Activated CD4-positive, alpha-beta T cell treated with anti-CD3 and anti-CD28 coated beads, Interleukin-10, Interleukin-2, amounts not matched to agents 100 ng/mL and 50 ng/mL, durations not matched to agents 16 hours and 8 hours (primary cell): ENCODE data around the gene TAC3.
"Not testable (repeated sequence)": the region's sequence is repeated elsewhere in the genome, so short reads cannot be mapped to it uniquely, and the experiment has no call there.

Source experiments
- DNase-seq: peaks from one replicate; pipeline ENCODE4 v3.0.0-alpha.2; 2020

TAC3 gene

DNA sequence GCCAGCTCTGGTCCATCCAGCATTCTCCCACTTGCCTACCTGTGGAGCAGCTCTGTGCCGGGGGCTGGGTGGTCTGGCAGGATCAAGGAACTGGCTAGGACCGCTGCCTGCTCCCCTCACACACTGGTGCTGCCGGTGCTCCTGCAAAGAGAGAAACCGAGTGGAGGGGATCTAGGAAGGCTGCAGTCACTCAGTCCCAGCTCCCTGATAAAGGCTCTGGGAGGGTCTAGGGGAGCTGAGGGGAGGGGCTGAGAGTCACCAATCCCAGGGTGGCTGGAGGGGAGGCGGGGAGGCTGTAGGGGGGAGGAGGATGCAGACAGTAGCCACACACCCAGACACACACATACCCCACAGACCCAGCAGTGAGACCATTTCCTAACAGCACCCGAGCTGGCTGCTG, at the start of gene TAC3:
TSS of gene TAC3 (minus strand) at position 182 of the 400 bp plus-strand sequence. CDS start 732 bp downstream, outside the sequence.
- no peak for DNase-seq

DNA sequence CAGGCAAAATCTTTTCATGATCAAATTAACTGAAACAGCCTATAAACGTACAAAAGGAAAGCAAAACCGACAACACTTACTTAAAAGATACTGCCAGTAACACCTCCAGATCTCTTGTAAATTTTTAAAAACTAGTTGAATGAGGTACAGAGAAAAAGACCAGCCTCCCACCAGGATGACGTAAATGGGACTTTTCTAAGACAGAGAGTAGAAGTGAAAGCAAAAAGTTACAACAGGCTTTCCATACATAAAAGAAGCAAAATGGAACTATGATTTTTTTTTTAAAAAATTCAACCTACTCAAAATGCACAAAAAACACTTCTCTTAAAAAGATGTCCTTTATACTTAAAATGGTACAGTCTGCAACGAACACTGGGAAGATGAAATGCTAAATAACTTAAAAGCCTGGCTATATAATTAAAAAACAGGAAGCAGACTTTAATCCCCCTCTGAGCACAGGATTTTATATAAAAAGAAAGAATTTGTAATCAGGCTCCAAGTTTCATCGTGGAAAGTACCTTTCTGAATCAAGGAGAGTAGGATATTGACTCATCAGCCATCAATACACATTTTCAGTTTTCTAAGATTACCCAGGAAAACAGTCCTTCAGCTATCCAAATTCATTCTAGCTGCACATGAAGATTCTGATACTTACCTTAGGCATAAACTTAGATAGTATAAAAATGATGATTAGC, 47.8 kb upstream of the TAC3 start:
- DNase-seq: peak; percentile 73

DNA sequence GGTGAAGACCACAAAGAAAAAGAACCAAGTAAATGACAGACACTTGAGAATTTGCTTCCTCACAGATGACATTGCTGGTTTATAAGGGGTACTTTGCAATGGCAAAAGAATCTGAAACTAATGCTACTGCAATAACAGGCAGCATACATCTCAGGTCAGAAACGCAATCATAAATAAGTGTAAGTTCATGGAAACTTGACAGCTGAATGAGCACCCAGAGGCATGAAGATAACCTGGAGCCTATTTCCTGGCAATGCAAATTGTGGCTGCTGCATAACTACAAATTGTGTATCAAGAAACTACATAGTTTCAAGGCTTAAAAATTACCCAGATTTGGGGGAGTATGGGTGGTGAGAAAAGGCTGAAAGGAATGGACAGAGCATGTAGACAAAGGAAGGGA, 42.1 kb upstream of the TAC3 start:
- DNase-seq: no peak

DNA sequence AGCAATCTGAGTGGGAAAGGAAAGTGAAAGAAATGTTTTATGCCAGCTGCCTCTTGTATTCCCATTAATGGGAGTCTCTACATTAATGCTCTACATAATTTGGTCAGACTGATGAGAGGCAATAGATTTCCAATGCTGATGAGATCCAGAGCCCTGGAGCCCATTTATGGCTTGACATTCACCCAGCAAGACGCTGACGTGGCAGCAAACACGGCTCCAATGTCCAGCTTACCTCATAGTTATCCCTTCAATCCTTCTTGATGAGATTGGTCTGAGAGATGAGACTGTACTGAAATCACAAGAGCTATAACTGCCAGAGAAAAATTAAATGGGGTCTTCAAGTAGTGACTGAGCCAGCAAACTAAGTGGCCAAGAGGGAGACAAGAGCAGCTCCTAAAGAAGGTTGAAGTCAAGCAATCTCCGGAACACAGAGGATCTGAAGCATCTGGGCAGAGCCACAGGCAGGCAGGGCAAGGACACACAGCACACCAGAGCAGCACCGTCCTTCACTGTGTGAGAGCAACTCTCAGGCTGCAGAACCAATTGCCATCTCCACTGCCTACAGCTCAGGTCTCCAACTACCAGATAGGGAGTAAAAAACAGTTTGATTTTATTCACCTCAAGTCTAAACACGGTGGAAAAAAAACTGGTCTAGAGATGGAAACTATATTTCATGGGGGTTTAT, 40.9 kb upstream of the TAC3 start:
- DNase-seq: no peak

DNA sequence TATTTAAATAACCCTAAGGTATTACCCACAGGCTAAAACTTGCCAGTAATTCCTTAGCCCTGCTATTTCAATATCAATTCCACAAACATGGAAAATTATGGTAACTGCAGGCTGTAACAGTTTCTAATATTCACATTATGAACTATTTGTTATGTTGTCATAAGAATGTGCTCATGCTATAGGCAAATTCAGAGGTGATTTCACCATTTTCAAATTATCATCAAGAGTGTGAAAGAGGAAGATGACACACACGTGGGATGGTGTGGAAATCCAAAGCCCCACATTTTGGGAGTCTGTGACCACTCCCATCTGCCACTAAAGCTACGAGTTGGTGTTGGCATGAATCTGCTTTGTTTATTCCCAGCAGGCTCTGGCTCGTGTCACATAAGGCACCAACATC, 39.5 kb upstream of the TAC3 start:
- no peak for DNase-seq

DNA sequence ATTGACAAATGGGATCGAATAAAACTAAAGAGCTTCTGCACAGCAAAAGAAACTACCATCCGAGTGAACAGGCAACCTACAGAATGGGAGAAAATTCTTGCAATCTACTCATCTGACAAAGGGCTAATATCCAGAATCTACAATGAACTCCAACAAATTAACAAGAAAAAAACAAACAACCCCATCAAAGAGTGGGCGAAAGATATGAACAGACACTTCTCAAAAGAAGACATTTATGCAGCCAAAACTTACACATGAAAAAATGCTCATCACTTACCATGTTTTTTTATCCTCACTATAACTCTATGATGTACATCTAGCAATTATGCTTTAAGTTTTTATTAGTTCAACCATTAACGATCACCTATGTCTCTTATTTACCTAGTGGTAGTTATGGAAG, 37.6 kb upstream of the TAC3 start:
- not testable (repeated sequence) for DNase-seq

DNA sequence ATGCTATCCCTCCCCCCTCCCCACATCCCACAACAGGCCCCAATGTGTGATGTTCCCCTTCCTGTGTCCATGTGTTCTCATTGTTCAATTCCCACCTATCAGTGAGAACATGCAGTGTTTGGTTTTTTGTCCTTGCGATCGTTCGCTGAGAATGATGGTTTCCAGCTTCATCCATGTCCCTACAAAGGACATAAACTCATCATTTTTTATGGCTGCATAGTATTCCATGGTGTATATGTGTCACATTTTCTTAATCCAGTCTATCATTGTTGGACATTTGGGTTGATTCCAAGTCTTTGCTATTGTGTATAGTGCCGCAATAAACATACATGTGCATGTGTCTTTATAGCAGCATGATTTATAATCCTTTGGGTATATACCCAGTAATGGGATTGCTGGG, 36.8 kb upstream of the TAC3 start:
- DNase-seq: not testable (repeated sequence)

DNA sequence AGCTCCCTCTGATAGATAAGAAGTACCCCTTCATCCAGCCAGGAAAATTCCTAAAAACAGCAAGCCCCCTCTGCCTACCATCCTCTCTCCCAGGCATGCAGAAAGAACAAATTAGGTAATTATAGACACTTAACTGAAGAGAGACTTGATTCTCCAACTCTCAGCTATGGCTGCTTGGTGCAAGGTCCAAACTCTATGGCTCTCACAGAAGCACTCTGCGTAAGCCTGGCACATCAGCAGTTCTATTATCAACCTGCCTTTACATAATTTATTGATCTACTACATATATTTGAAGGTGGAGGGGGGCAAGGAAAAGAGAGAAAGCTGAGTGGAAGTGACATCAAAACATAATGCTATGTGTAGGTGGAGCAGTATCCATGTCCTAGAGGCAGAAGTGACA, 34.7 kb upstream of the TAC3 start:
- no peak for DNase-seq

DNA sequence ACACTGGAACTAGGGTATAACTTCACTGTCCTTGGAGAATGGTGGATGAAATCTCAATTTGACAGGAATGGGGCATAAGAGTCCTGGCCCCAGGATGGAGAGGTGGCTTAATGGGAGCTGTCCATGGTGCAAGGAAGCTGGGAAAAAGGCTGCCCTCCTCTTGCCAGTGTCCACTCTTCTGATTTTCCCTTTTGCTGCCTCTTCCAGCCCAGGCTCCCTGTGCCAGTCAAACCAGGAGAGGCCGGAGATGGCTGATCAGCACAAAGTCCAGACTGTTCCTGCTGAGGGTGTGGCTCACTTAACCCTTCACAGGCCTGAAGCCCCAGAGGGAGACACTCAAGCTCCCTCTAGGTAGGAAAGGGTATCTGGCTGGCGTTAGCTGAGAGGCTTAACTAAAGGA, 33.6 kb upstream of the TAC3 start, which contains the start of gene MYO1A:
TSS of gene MYO1A (minus strand) at position 240 of the 400 bp plus-strand sequence. CDS start 1,806 bp downstream, outside the sequence.
- DNase-seq: no peak

DNA sequence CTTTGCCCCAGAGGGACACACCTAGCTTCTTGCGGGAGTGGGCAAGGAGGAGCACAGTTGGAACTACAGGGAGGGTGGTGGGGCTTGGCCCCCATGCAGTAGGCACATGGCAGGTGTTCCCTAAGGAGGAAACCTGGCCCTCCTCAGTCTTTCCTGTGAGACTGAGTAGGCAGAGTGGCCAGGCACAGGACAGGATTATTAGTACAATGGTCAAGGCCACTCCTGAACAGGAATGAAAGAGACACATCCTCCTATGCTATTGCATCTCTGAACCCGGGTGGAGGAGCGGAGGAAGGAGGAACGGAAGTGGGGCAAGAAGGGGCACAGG, 32.8 kb upstream of the TAC3 start:
- DNase-seq: no peak

DNA sequence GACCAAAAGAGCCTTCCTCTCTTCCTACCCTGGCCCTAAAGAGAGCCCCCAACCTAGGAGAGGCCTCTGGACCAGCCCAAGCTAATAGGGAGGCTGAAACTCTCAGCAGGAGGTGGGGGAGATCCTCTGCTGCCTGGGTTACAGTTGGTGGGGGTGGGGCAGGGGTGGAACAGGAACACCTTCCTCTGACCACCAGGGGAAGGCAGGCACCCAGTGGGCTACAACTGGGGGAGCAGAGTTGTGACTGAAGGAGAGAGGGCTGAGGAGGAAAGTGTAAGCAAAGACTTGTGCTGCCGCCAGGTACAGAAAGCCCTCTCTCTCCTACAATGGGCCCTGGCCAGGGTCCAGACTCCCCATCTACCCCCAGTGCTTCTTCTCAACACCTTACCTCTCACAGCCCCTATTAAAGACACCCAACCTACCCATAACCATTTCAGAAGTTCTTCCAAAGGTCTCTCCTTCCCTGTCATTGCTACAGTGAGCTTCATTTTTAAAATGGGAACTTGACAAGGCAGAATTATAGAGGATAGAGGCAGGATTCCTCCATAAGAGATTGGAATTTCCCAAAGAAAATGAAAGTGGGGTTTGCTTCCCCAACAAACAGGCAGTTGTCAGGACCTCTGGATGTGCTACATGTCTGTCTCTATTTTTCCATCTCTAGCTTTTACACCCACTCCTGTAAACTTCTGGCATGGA, 32.2 kb upstream of the TAC3 start:
- no peak for DNase-seq

DNA sequence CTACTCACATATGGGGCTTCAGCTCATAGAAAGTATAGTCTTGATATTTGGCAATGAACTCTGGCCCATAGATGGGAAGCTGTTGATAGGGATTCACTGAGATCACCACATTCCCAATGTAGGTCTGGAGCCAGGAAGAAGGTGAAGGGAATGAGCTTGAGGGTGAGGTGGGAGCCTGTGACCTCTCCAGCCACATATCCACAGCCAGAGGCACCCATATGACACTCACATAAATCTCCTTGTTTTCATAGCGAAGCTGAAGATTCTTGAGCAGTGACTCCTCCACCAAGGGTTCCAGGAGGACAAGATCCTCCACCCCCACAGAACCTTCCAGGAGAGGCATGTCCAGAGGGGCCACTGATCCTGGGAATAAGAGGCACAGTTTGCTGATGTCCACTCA, 31.7 kb upstream of the TAC3 start:
- no peak for DNase-seq

DNA sequence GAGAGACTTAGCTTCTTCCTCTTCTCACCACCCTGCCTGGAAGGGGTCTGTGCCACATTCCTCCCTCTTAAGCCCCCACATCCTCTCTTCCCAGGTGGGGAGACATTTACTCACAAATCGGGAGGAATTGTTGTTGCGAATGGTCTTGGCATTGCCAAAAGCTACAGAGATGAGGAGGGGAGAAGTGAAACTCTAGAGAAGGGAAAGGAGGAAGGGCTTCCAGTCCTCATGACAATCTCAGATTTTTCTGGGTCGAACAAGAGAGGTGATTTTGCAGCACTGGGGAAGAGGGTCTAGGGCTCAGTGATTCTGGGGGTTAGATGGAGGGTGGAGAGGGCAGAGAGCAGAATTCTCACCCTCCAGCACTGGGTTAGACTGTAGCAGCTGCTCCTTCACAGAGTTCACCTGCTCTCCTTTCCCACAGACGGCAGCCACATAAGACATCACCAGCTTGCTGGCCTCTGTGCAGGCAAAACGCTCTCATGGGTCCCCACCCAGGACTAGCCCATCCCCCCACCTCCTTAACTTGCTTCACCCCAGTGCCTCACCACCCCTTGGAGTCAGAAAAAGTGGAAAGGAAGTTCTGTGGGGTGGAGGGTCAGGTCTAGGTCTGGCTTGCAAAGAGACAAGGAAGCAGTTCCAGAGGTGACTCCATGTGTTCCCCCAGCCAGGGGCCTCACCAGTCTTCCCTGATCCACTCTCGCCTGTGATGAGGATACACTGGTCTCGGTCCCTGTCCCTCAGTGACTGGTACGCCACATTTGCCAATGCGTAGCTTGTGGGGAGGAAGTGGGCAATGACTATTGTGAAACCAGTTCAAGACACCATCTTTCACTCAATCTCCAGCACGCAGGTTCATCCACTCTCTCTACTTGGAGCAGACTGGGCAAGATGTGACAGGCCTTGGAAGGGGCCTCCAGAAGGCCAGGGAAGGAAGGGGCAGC, 30.9 kb upstream of the TAC3 start:
- DNase-seq: peak; percentile 79

DNA sequence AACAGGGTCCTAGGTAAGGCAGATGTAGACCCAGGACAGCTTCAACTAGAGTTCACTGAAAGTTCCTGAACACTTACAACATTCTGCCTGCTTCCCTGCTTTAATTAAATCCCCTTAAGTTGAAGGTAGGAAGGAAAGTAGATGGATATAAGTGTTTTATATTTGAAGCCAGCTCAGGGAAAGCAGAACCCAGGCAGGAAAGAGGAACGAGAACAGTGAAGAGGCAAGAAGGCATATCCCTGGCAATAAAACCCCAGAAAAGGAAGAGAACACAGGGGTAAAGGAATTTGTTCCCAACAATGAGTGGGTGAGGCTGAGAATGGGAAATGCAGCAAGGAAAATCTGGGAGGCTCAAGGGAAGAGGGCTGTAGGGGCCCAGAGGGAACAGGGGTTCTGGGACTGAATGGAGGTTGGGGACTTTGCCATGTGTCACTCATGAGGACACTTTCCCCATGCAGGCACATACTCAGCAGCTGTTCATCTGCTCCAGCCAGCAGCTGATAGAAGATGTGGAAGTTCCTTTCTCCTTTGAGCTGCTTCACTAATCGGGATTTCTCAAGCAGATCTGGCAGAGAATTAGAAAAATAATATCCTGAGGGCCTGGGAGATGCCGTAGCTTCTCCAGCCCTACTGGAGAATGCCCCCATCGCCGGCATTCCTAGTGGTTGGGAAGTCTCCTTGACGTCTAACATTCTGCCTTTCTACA, 29.9 kb upstream of the TAC3 start:
- DNase-seq: no peak

DNA sequence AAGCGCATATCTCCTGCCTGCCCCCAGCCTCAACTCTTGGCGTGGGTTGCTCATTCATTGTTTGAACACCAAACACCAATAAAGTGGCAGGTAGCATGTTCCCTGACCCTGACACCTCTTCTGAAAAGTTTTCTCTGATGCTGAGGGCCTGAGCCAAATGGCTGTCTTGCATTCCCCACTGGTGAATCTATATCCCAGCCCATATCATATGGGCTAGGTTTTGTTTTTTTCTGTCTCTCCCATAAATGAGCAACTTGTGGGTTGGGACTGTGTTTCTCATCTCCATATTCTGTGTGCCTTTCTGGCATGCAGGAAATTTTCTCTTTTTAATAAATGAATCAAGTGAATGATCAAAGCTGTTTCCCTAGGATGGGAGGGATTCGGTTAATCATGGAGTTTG, 28.6 kb upstream of the TAC3 start:
- DNase-seq: no peak

DNA sequence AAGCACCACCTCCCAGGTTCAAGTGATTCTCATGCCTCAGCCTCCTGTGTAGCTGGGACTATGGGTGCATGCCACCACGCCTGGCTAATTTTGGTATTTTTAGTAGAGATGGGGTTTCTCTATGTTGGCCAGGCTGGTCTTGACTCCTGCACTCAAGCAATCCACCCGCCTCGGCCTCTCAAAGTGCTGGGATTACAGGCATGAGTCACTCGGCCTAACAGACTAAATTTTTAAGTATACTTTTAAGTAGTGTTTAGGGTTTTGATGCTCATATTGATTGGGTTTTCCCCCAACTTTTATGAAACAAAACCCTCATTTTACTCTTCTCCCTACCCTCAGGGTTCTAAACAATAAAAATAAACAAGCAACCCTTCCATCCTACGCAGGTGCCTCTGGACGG, 28.1 kb upstream of the TAC3 start:
- no peak for DNase-seq

DNA sequence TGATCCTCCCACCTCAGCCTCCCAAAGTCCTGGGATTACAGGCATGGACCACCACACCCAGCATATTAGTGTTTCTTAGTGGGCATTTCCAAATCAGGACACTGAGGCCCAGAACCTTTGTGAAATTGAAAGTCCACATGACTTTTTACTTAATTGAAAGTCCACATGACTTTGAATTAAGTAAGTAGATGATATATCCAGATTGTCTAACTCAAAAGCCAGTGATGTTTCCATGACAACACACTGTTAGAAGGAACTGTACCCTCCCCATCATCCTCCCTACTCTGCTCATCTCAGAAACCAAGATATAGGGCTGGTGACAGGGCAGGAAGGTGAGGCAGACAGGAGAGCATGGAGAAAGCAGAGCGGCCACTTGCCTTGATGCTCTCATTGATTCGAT, 26.4 kb upstream of the TAC3 start:
- DNase-seq: no peak

DNA sequence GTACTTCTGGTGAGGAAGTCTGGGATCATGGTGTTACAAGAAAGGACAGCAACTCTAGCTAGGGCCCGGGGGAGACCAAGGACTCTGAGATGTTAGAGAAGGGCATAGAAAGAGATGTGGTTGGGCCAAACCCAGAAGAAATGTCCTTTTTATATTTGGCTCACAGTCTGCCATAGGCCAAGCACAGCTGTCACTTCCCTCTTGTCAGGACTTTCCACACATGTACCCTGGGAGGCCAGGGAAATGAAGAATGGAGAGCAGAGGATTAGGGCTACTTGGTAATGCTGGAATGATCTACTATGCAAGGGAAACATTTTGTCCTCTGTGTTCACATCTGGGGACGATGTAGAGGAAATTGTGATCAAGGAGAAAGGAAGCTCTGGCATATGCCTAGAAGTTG, 24.4 kb upstream of the TAC3 start:
- DNase-seq: no peak

DNA sequence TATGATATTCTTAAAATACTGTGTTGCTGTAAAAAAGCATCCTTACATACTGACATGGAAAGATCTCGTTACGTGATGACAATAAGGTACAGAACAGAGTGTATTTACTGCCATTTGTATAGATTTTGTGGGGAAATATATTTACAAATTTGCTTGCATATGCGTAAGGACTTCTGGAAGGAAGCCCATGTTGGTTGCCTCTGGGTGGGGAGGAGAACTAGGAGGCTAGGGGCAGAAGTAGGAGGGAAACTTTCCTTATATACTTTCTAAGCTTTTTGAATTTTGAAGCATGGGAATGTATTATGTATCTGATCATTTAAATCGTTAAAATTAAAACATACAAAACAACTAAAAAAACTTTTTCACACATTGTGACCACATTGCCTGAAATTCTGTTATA, 23.9 kb upstream of the TAC3 start:
- DNase-seq: no peak

DNA sequence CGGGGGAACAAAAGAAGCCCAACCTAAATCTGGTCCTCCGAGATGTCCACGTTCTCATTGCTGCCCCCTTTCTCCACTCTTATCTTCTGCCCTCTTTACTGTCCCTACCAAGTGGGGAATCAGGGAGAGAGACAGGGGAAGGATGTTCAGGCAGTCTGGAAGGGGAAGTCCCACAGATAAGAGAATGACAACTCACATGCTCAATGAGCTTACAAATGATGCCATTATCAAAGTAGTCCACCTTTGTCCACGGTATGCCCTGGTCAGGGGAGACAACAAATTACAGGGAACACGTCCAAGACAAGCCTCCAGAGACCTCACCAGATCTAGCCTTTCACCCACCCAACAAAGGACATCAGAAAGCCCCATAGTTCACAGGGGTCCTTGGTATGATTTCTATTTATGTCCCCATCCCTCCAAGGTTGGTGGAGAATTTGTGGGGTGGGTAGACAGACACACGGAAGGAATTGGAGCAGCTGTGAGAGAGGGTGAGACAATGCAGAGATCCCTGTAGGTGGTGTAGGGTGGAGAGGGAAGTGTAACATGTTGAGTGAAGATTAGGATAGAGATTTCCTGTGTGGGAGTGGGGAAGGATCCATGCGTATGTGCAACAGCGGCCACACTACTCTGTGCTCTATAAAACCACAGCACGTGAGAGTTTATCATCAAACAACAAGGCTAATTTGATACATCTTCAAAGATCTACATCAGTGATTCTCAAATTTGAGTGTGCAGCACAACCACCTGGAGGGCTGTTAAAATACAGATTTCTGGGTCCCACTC, 22.9 kb upstream of the TAC3 start:
- DNase-seq: no peak

DNA sequence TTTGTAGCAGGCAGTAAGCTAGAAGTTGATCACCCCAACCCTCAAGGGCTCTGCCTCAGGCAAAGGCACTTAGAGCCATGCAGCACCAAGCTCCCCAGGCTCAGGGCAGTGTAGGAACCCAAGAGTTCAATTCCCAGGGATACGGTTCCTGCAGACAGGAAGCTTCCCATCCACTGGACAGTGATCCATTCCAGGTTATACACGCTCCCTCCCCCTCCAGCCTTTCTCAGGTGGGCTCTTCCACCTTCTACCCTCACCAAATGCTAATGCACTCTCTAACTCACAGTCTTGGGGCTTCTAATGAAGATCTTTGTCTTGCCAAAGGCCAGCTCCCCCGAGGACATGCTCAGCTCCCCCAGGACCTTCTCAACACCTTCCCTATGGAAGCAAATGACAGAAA, 20.9 kb upstream of the TAC3 start:
- DNase-seq: no peak

DNA sequence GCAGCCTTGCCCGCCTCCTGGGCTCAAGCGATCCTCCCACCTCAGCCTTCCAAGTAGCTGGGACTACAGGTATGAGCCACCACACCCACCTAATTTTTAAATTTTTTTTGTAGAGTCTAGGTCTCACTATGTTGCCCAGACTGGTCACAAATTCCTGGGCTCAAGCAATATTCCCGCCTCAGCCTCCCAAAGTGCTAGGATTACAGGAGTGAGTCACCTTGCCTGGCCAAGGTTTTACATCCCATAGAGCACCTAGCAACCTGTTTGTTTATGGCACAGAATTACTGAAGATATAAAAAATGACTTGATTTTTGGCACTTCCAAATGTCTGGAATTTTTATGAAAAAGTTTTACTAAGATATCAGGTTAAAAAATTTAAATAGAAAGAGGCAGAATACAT, 17.1 kb upstream of the TAC3 start:
- DNase-seq: no peak
